ENCODE measurements around the gene TSPAN9.

Gene TSPAN9

GRCh38 chr12:3176754-3177153 is 99.6 kb downstream of the TSPAN9 start:
- TF ChIP-seq CTCF (IDR thresholded peaks at IDR 0.05; ENCODE audit: low read depth, low read length), result no peak
- Histone ChIP-seq H3K36me3 (no peaks in the 10 kb centered on the region; the same call in 1 of the 2 replicates), H3K27ac (no peak overlapping the region), H3K27me3 (ENCODE audit: insufficient read depth, low read depth, severe bottlenecking) (no peaks in the 10 kb centered on the region), H3K9me3 (ENCODE audit: severe bottlenecking) (no peaks in the 10 kb centered on the region), H3K4me3 (ENCODE audit: low read depth, low read length) (no peak overlapping the region)
- DNase-seq, result no peak

- Histone ChIP-seq H3K4me3 (ENCODE audit: low read depth, low read length) (no peak overlapping the region), H3K27ac (no peak overlapping the region), H3K27me3 (ENCODE audit: insufficient read depth, low read depth, severe bottlenecking) (no peaks in the 10 kb centered on the region)
Measured at GRCh38 chr12:3177778-3178425, 100.7 kb downstream of the TSPAN9 start.

GRCh38 chr12:3178671-3179313 is 101.6 kb downstream of the TSPAN9 start:
- H3K27me3 ChIP-seq (ENCODE audit: insufficient read depth, low read depth, severe bottlenecking), result no peaks in the 10 kb centered on the region
- no peaks in the 10 kb centered on the region for H3K9me3 ChIP-seq (ENCODE audit: severe bottlenecking)
- no peak for TF ChIP-seq CTCF (IDR thresholded peaks at IDR 0.05; ENCODE audit: low read depth, low read length)
- no peaks in the 10 kb centered on the region; the same call in 1 of the 2 replicates for H3K36me3 ChIP-seq
- H3K4me3 ChIP-seq (ENCODE audit: low read depth, low read length), result no peak overlapping the region
- DNase-seq, result no peak
- H3K27ac ChIP-seq, result no peak overlapping the region

More at GRCh38 chr12:3177778-3178425, 100.7 kb downstream of the TSPAN9 start:
- Histone ChIP-seq H3K9me3 (ENCODE audit: severe bottlenecking) (no peaks in the 10 kb centered on the region), H3K36me3 (no peaks in the 10 kb centered on the region; the same call in 1 of the 2 replicates)
- TF ChIP-seq CTCF (IDR thresholded peaks at IDR 0.05; ENCODE audit: low read depth, low read length), result no peak
- no peak for DNase-seq

GRCh38 chr12:3179731-3180130 is 102.6 kb downstream of the TSPAN9 start:
- Histone ChIP-seq H3K27me3 (ENCODE audit: insufficient read depth, low read depth, severe bottlenecking) (no peaks in the 10 kb centered on the region), H3K36me3 (no peaks in the 10 kb centered on the region; the same call in 1 of the 2 replicates), H3K4me3 (ENCODE audit: low read depth, low read length) (no peak overlapping the region), H3K9me3 (ENCODE audit: severe bottlenecking) (no peaks in the 10 kb centered on the region), H3K27ac (no peak overlapping the region)
- DNase-seq, result no peak
- no peak for TF ChIP-seq CTCF (IDR thresholded peaks at IDR 0.05; ENCODE audit: low read depth, low read length)

- H3K4me3 ChIP-seq (ENCODE audit: low read depth, low read length), result no peak overlapping the region
- no peak for DNase-seq
- no peak overlapping the region for H3K27ac ChIP-seq
- H3K36me3 ChIP-seq, result no peaks in the 10 kb centered on the region; the same call in 1 of the 2 replicates
- no peak for TF ChIP-seq CTCF (IDR thresholded peaks at IDR 0.05; ENCODE audit: low read depth, low read length)
- H3K9me3 ChIP-seq (ENCODE audit: severe bottlenecking), result no peaks in the 10 kb centered on the region
- no peaks in the 10 kb centered on the region for H3K27me3 ChIP-seq (ENCODE audit: insufficient read depth, low read depth, severe bottlenecking)
Measured at GRCh38 chr12:3182426-3182825, 105.2 kb downstream of the TSPAN9 start.

All from WERI-Rb-1 (cell line).